Esophagus squamous epithelium (tissue), 5 donors: Measurements from ENCODE around the gene NCKAP1. TPM values are rescaled to one million over a fixed set of nuclear protein-coding genes. Genes with fewer than 3 reads are reported as not detected.

Source experiments
- DNase-seq: peaks from one replicate; lab custom pipeline; 2025; lab: John Stamatoyannopoulos, UW
- H3K27ac ChIP-seq, 4 donors: fragments of 200-600 bp; sonication (generic); one replicate each; pipeline ENCODE4 v1.5.1; 2016 to 2019; ENCODE audit warnings: mild to moderate bottlenecking in 1 of 4
- H3K27me3 ChIP-seq, 4 donors: fragments of 200-600 bp; sonication (generic); 1 replicate in 3 of 4; 2 replicates in 1 of 4; pipeline versions ENCODE4 v1.5.1 to v1.6.0; 2017 to 2021; ENCODE audit warnings: antibody characterized with exemption in 1 of 4
- H3K36me3 ChIP-seq, 3 donors: fragments of 200-600 bp; sonication (generic); one replicate each; pipeline ENCODE4 v1.5.1; 2016 to 2019
- H3K4me1 ChIP-seq, 3 donors: fragments of 200-600 bp; sonication (generic); one replicate each; pipeline ENCODE4 v1.5.1; 2017 to 2019
- H3K4me3 ChIP-seq, 4 donors: fragments of 200-600 bp; sonication (generic); 1 replicate in 3 of 4; 2 replicates in 1 of 4; pipeline ENCODE4 v1.5.1; 2016 to 2019; ENCODE audit warnings: mild to moderate bottlenecking in 2 of 4, moderate library complexity in 1 of 4
- H3K9me3 ChIP-seq, 3 donors: fragments of 200-600 bp; sonication (generic); one replicate each; pipeline ENCODE4 v1.5.1; 2016 to 2019
- POLR2A ChIP-seq, 4 donors: fragments of 450-650 bp; IDR thresholded peaks; one replicate each; pipeline ENCODE4 v1.6.1; 2017; ENCODE audit warnings: antibody characterized with exemption in 4 of 4, mild to moderate bottlenecking in 4 of 4, moderate library complexity in 3 of 4
- WGBS, 2 donors: methylation state at CpG; one replicate each; pipeline ENCODE4 v1.1.5; 2018; 5-methylcytosine and 5-hydroxymethylcytosine counted together
- intact Hi-C: fragments of 100-400 bp; cut with DNase I; formaldehyde crosslinking; loops from one replicate; pipeline ENCODE4 v1.15.0; 2022
- total RNA-seq, 4 donors: library from RNA; depleted of rRNA; stranded (reverse); fragments of >200 nt; gene quantifications; one replicate each; pipeline ENCODE4 v1.1.0, GENCODE V29; 2016
- TF ChIP-seq, protein P1 (sequence below), 6 experiments: fragments of 450-650 bp in 4 of 6; fragments of 200-600 bp in 2 of 6; sonication (generic) in 2 of 6; IDR thresholded peaks; one replicate each; pipeline ENCODE4 v1.5.1; 2016 to 2019; ENCODE audit warnings: antibody characterized with exemption in 6 of 6, mild to moderate bottlenecking in 4 of 6, moderate library complexity in 4 of 6
- donor health status: DM: yes; HTN: yes; CAD: no.

The NCKAP1 gene
- total RNA-seq, 4 donors from 2014 or later = 85.9 to 163 (median 117) TPM

DNA sequence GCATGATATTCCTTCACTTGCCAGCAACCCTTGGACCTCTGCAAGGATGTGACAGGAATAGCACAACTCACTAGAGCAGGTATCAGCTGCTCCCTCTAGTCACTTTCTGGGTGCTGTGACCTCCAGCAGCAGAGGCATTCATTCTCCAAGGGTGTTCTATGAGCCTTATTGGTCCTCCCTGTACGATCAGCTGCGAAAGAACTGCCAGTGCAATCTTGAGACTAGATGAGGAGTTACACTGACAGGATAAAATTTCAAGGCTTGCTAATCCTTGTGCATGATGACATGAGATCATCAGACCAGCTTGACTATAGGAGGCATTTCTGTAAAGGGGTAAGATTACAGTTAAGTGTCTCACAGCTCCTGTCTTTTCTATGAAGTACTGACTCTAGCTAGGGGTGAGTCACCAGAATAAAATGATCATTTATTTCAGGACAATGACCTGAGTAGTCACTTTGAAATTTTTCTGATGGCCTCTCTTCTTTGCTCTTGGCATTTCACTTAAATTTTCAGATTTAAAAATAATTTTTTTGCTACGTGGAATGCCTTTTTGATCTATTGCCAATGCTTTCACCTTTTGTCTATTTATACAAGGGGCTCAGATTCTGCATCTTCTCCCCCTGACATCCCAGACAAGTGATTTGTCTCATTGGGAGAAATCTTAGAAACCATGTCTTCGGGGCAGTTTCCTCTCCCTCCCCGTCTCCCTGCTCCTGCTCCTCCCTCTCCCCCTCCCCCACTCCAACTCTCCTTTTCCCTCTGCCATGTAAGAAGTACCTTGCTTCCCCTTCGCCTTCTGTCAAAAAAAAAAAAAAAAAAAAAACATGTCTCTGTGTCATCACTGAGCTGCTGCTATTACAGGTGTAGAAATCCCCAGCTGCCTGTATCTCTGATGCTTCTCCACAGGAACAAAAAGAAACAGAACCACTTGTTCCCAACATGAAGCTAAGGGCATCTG, 122.6 kb downstream of the NCKAP1 start:
- no peak overlapping the region for H3K4me3 ChIP-seq
- H3K4me1 ChIP-seq = no peaks in the 10 kb centered on the region
- peaks cover 0 to 90% (median 0%) of the 10 kb centered on the region in 3 donors for H3K36me3 ChIP-seq
- no peak overlapping the region for H3K27ac ChIP-seq
- no peak for DNase-seq
- intact Hi-C loops = no loop called here
- H3K9me3 ChIP-seq = no peaks in the 10 kb centered on the region
- TF ChIP-seq, protein P1, sequence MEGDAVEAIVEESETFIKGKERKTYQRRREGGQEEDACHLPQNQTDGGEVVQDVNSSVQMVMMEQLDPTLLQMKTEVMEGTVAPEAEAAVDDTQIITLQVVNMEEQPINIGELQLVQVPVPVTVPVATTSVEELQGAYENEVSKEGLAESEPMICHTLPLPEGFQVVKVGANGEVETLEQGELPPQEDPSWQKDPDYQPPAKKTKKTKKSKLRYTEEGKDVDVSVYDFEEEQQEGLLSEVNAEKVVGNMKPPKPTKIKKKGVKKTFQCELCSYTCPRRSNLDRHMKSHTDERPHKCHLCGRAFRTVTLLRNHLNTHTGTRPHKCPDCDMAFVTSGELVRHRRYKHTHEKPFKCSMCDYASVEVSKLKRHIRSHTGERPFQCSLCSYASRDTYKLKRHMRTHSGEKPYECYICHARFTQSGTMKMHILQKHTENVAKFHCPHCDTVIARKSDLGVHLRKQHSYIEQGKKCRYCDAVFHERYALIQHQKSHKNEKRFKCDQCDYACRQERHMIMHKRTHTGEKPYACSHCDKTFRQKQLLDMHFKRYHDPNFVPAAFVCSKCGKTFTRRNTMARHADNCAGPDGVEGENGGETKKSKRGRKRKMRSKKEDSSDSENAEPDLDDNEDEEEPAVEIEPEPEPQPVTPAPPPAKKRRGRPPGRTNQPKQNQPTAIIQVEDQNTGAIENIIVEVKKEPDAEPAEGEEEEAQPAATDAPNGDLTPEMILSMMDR (IDR thresholded peaks at IDR 0.05) = no peak
- TF ChIP-seq POLR2A (IDR thresholded peaks at IDR 0.05) = no peak
- no peaks in the 10 kb centered on the region for H3K27me3 ChIP-seq
- 63 to 78% methylated on average over 4 to 5 of the region's 6 CpGs for WGBS, 2 donors

DNA sequence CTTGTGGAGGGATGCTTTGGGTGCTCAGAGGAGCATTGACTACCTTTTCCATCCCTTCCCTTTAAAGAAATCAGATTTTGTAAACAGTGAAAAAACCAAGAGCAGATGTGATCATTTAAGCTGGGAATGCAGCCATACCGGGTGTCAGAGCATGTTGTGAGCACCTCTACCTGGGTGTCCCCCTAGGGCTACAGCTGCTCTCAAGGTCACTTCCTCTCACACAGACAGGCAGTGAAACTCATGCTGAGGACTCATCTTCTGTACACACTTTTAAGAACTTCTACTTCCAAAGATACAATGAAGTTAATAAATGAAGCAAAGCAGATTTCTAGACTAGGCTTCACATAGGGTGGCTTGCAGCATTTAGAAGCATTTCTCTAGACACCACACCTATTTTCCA, 123.4 kb downstream of the NCKAP1 start:
- H3K4me3 ChIP-seq = no peak overlapping the region
- 63 to 75% methylated on average over 1 of the region's 1 CpG for WGBS, 2 donors
- H3K27me3 ChIP-seq = no peaks in the 10 kb centered on the region
- H3K36me3 ChIP-seq = peaks cover 0 to 90% (median 0%) of the 10 kb centered on the region in 3 donors
- H3K9me3 ChIP-seq = no peaks in the 10 kb centered on the region
- TF ChIP-seq, protein P1 (IDR thresholded peaks at IDR 0.05) = no peak
- TF ChIP-seq POLR2A (IDR thresholded peaks at IDR 0.05) = no peak
- H3K27ac ChIP-seq = no peak overlapping the region
- no peaks in the 10 kb centered on the region for H3K4me1 ChIP-seq
- intact Hi-C loops = no loop called here
- DNase-seq = no peak

GRCh38 chr2:182913064-182913463, 125.2 kb downstream of the NCKAP1 start:
- peaks cover 0 to 95% (median 0%) of the 10 kb centered on the region in 3 donors for H3K36me3 ChIP-seq
- H3K27ac ChIP-seq = no peak overlapping the region
- H3K4me1 ChIP-seq = no peaks in the 10 kb centered on the region
- no peak overlapping the region for H3K4me3 ChIP-seq
- intact Hi-C loops = no loop called here
- 86 to 88% methylated on average over 1 of the region's 1 CpG for WGBS, 2 donors
- TF ChIP-seq, protein P1 (IDR thresholded peaks at IDR 0.05) = no peak
- TF ChIP-seq POLR2A (IDR thresholded peaks at IDR 0.05) = no peak
- no peaks in the 10 kb centered on the region for H3K27me3 ChIP-seq
- DNase-seq = no peak
- H3K9me3 ChIP-seq = no peaks in the 10 kb centered on the region

DNA sequence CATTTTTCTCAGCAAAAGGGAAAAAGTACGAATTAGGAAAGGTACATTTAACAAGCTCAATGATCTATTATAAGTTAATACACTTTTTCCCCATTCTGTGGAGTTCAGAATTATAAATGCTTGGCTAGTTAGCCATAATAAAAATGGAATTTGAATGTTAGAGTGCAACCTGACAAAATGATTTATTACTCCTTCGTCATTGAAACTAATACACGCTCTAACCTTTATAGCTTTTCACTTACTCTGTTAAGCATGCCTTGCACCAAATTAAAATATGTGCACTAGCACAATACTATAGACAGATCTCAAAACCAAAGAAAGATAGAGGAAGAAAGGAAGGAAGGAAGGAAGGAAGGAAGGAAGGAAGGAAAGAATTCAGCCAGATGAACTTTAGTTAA, 125.7 kb downstream of the NCKAP1 start:
- TF ChIP-seq, protein P1 (IDR thresholded peaks at IDR 0.05) = no peak
- no peak for TF ChIP-seq POLR2A (IDR thresholded peaks at IDR 0.05)
- H3K4me3 ChIP-seq = no peak overlapping the region
- H3K36me3 ChIP-seq = peaks cover 0 to 95% (median 0%) of the 10 kb centered on the region in 3 donors
- intact Hi-C loops = no loop called here
- H3K27ac ChIP-seq = no peak overlapping the region
- H3K9me3 ChIP-seq = no peaks in the 10 kb centered on the region
- no peaks in the 10 kb centered on the region for H3K27me3 ChIP-seq
- no peaks in the 10 kb centered on the region for H3K4me1 ChIP-seq
- 73 to 76% methylated on average over 3 of the region's 3 CpGs for WGBS, 2 donors
- DNase-seq = no peak

DNA sequence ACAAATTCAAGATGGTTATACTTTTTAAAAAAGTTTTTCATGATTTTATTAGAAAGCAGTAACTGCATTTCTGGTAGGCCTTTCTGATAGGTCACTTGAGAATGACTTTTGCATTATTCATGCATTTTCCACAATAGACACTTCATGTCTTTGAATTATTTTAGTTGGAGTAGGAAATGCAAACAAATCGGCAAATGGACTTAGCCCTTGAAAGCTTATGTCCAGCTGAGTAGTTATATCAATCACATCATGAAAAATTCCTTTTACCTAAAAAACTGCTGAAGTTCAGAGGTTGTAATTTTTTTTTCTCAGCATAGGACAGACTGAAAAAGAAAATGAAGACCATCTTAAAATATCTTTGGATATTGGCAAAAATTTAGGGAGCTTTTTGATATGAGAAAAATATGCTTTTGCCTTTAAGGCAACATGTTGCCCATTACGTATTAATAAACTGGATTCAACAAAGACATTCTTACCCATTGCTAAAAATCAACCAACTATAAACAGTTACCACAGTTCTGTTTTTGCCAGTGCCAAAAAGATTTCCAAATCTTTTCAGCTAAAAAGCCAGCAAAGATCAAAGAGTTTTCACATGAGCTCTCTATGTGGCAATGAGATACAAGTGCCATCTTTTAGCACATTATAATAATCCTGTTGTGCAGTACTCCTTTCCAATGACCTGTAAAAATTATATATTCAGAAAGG, 126.3 kb downstream of the NCKAP1 start:
- intact Hi-C loops = no loop called here
- 71 to 73% methylated on average over 2 of the region's 2 CpGs for WGBS, 2 donors
- TF ChIP-seq, protein P1 (IDR thresholded peaks at IDR 0.05) = no peak
- no peak for TF ChIP-seq POLR2A (IDR thresholded peaks at IDR 0.05)
- Histone ChIP-seq H3K36me3 (peaks cover 0 to 94% (median 0%) of the 10 kb centered on the region in 3 donors), H3K4me1 (no peaks in the 10 kb centered on the region), H3K4me3 (no peak overlapping the region), H3K27ac (no peak overlapping the region), H3K27me3 (no peaks in the 10 kb centered on the region), H3K9me3 (no peaks in the 10 kb centered on the region)
- DNase-seq = no peak
